IMR-90 (cell line): ENCODE data around the gene APMAP. TPM values are rescaled to one million over a fixed set of nuclear protein-coding genes. Genes with fewer than 3 reads are reported as not detected.

Experiments
- ATAC-seq: fragments of 200-7000 bp; cut with Tn5 transposase; 2 replicates; pipeline ENCODE4 v1.9.1; 2020; ENCODE audit warnings: low read depth, mild to moderate bottlenecking, moderate library complexity
- BruUV-seq: library from RNA; stranded (reverse); fragments of 400-500 nt; replicated peaks from 2 replicates; lab custom pipeline; 2021; lab: Mats Ljungman, UMichigan
- CTCF ChIA-PET: fragments of 300-600 bp; formaldehyde crosslinking; extraction: SDS; loops from one replicate; lab custom pipeline; 2021; ENCODE audit warnings: antibody characterized with exemption; lab: Yijun Ruan, JAX
- POLR2A ChIA-PET: fragments of 300-600 bp; sonication (Branson Sonifier 250); formaldehyde crosslinking; loops from one replicate; lab custom pipeline; 2022; ENCODE audit warnings: antibody characterized with exemption; ENCODE audit not compliant: unreplicated experiment; lab: Charles Lee
- DNase-seq: peaks from one replicate; pipeline ENCODE4 v3.0.0; 2013
- H2AFZ ChIP-seq: replicated peaks from 2 replicates; pipeline ENCODE3; 2013; ENCODE audit warnings: low read length, mild to moderate bottlenecking; ENCODE audit not compliant: poor library complexity
- H2AK5ac ChIP-seq: 2 replicates; pipeline ENCODE4 v1.6.1; 2013; ENCODE audit warnings: low read depth, low read length, inconsistent platforms
- H2AK9ac ChIP-seq: replicated peaks from 2 replicates; pipeline ENCODE3; 2013; ENCODE audit warnings: mild to moderate bottlenecking, low read depth, low read length, moderate library complexity; ENCODE audit not compliant: poor library complexity
- H2BK120ac ChIP-seq: 2 replicates; pipeline ENCODE4 v1.6.1; 2013; ENCODE audit warnings: low read depth, low read length, inconsistent platforms
- H2BK15ac ChIP-seq: 3 replicates; pipeline ENCODE4 v1.6.1; 2013; ENCODE audit warnings: low read depth, low read length, inconsistent platforms
- H2BK20ac ChIP-seq: 2 replicates; pipeline ENCODE4 v1.6.1; 2013; ENCODE audit warnings: low read depth, mild to moderate bottlenecking, inconsistent platforms, low read length, moderate library complexity
- H2BK5ac ChIP-seq: 2 replicates; pipeline ENCODE4 v1.6.1; 2013; ENCODE audit warnings: mild to moderate bottlenecking, low read depth, low read length, inconsistent platforms; ENCODE audit not compliant: poor library complexity, severe bottlenecking
- H3K14ac ChIP-seq: replicated peaks from 2 replicates; pipeline ENCODE4 v1.6.1; 2013; ENCODE audit warnings: low read depth, low read length, inconsistent platforms
- H3K18ac ChIP-seq: 2 replicates; pipeline ENCODE4 v1.6.1; 2013; ENCODE audit warnings: low read depth, low read length, control low read depth
- H3K23ac ChIP-seq: 2 replicates; pipeline ENCODE4 v1.6.1; 2013; ENCODE audit warnings: low read depth, low read length, inconsistent platforms
- H3K27ac ChIP-seq: 2 replicates; pipeline ENCODE4 v1.5.1; 2013; ENCODE audit warnings: mild to moderate bottlenecking, control low read depth, low read length; ENCODE audit not compliant: insufficient read depth
- H3K27me3 ChIP-seq: 2 replicates; pipeline ENCODE4 v1.6.1; 2013; ENCODE audit warnings: low read length; ENCODE audit not compliant: control insufficient read depth, insufficient read depth
- H3K36me3 ChIP-seq: 2 replicates; pipeline ENCODE4 v1.6.1; 2013; ENCODE audit warnings: low read length, mixed read lengths; ENCODE audit not compliant: control insufficient read depth, insufficient read depth
- H3K4ac ChIP-seq: 2 replicates; pipeline ENCODE4 v1.6.1; 2013; ENCODE audit warnings: low read depth, low read length, inconsistent platforms
- H3K4me1 ChIP-seq: 2 replicates; pipeline ENCODE4 v1.6.1; 2013; ENCODE audit warnings: low read length, mixed read lengths; ENCODE audit not compliant: control insufficient read depth, insufficient read depth
- H3K4me2 ChIP-seq: 2 replicates; pipeline ENCODE4 v1.6.1; 2013; ENCODE audit warnings: low read depth, mild to moderate bottlenecking, control low read depth, low read length, moderate library complexity
- H3K4me3 ChIP-seq: 2 replicates; pipeline ENCODE4 v1.5.1; 2013; ENCODE audit warnings: low read depth, mild to moderate bottlenecking, control low read depth, low read length, moderate library complexity; ENCODE audit not compliant: insufficient read depth
- H3K56ac ChIP-seq: 2 replicates; pipeline ENCODE4 v1.6.1; 2013; ENCODE audit warnings: low read length, inconsistent platforms; ENCODE audit not compliant: insufficient read depth; ENCODE audit errors: extremely low read depth
- H3K79me1 ChIP-seq, 2 experiments: 2 replicates each; pipeline ENCODE4 v1.6.1; 2013; ENCODE audit warnings: low read length in 2 of 2, inconsistent platforms in 1 of 2, low read depth in 1 of 2
- H3K9ac ChIP-seq: 2 replicates; pipeline ENCODE4 v1.6.1; 2013; ENCODE audit warnings: low read depth, low read length, control low read depth
- H3K9me1 ChIP-seq: 2 replicates; pipeline ENCODE4 v1.6.1; 2013; ENCODE audit warnings: low read length, inconsistent platforms; ENCODE audit not compliant: insufficient read depth
- H3K9me3 ChIP-seq: 2 replicates; pipeline ENCODE4 v1.6.1; 2013; ENCODE audit warnings: low read length; ENCODE audit not compliant: control insufficient read depth, insufficient read depth
- H4K20me1 ChIP-seq: 2 replicates; pipeline ENCODE4 v1.6.1; 2013; ENCODE audit warnings: low read length, inconsistent platforms; ENCODE audit not compliant: insufficient read depth
- H4K5ac ChIP-seq: 2 replicates; pipeline ENCODE4 v1.6.1; 2013; ENCODE audit warnings: mild to moderate bottlenecking, low read depth, low read length, control low read depth
- H4K8ac ChIP-seq, 2 experiments: 2 replicates each; pipeline ENCODE4 v1.6.1; 2013; ENCODE audit warnings: low read depth in 2 of 2, low read length in 2 of 2, control low read depth in 1 of 2, inconsistent platforms in 1 of 2
- H4K91ac ChIP-seq: 2 replicates; pipeline ENCODE4 v1.6.1; 2013; ENCODE audit warnings: low read depth, low read length, inconsistent platforms; ENCODE audit not compliant: insufficient read depth
- ELK1 ChIP-seq: fragments of 150-350 bp; IDR thresholded peaks from 2 replicates; pipeline ENCODE4 v1.6.1; 2016; ENCODE audit warnings: low read depth, mild to moderate bottlenecking, low read length, moderate library complexity, borderline replicate concordance
- MAZ ChIP-seq: IDR thresholded peaks from 2 replicates; pipeline ENCODE4 v1.6.1; 2012; ENCODE audit warnings: low read depth, mild to moderate bottlenecking, low read length, improper control_type of control experiment, moderate library complexity, borderline replicate concordance
- NFE2L2 ChIP-seq: fragments of 150-350 bp; IDR thresholded peaks from 2 replicates; pipeline ENCODE4 v1.6.1; 2016; ENCODE audit warnings: low read depth, mild to moderate bottlenecking, low read length
- RAD21 ChIP-seq: IDR thresholded peaks from 2 replicates; pipeline ENCODE4 v1.6.1; 2012; ENCODE audit warnings: low read length, improper control_type of control experiment
- SMC3 ChIP-seq: fragments of 150-350 bp; IDR thresholded peaks from 2 replicates; pipeline ENCODE4 v1.6.1; 2016; ENCODE audit warnings: low read depth, mild to moderate bottlenecking, antibody characterized with exemption, low read length, moderate library complexity
- WGBS, 2 experiments: methylation state at CpG; one replicate each; pipeline versions ENCODE4 v1.1.5 to v1.1.7; 2013; ENCODE audit warnings: missing lambda C conversion rate in 2 of 2; ENCODE audit not compliant: insufficient read length in 1 of 2; ENCODE audit errors: extremely low coverage in 2 of 2; 5-methylcytosine and 5-hydroxymethylcytosine counted together
- dilution Hi-C: fragments of 300-500 bp; cut with HindIII; formaldehyde crosslinking; loops from one replicate; pipeline ENCODE4 v1.14.3; 2018; ENCODE audit warnings: low sequenced_read_pairs; ENCODE audit not compliant: unreplicated experiment
- in situ Hi-C: fragments of 300-500 bp; cut with MboI; formaldehyde crosslinking; loops from 3 replicates; pipeline ENCODE4 v1.14.3; 2019; ENCODE audit warnings: low sequenced_read_pairs, inconsistent platforms, mixed read lengths
- intact Hi-C: fragments of 100-400 bp; cut with micrococcal nuclease; formaldehyde crosslinking; loops from 2 replicates; pipeline ENCODE4 v1.10.0; 2022
- polyA plus RNA-seq, 3 experiments: library from polyadenylated mRNA; depleted of rRNA; stranded (reverse); fragments of >200 nt; gene quantifications; 2 replicates each; pipeline ENCODE4 v1.2.3, GENCODE V29; 2012; ENCODE audit warnings: low replicate concordance in 1 of 3
- total RNA-seq: library from RNA; depleted of rRNA; stranded (reverse); fragments of >200 nt; gene quantifications from 2 replicates; pipeline ENCODE4 v1.2.3, GENCODE V29; 2012

The APMAP gene
- total and polyA plus RNA-seq, 2 of the 4 experiments (the other 2 are of a cell fraction): 67.2 to 88.8 TPM

- intact Hi-C loops: no loop called here
- in situ Hi-C loops: no loop called here
- Histone ChIP-seq H2AK9ac (no peak overlapping the region), H3K4me1 (no peaks in the 10 kb centered on the region), H3K9me1 (no peaks in the 10 kb centered on the region; the same call in 1 of the 2 replicates), H3K4ac (no peak overlapping the region), H3K23ac (no peak overlapping the region), H2BK120ac (no peak overlapping the region), H3K9me3 (no peaks in the 10 kb centered on the region), H3K4me2 (no peak overlapping the region), H2BK20ac (no peak overlapping the region), H3K9ac (no peak overlapping the region), H3K4me3 (no peak overlapping the region), H4K20me1 (no peaks in the 10 kb centered on the region), H4K8ac (no peak overlapping the region), H3K18ac (no peak overlapping the region), H2BK5ac (no peak overlapping the region), H3K27ac (no peak overlapping the region), H2AK5ac (no peak overlapping the region), H4K91ac (no peak overlapping the region), H3K36me3 (no peaks in the 10 kb centered on the region), H3K27me3 (peaks cover 2% of the 10 kb centered on the region), H3K56ac (no peak overlapping the region), H2AFZ (no peak overlapping the region), H3K14ac (no peak overlapping the region), H2BK15ac (no peak overlapping the region), H4K5ac (no peak overlapping the region), H3K79me1 (no peaks in the 10 kb centered on the region)
- ATAC-seq: no peak
- ChIA-PET CTCF (no interaction called here), POLR2A (no interaction called here)
- no CpG with 5 or more reads among the region's 1 CpG for WGBS, 2 experiments
- BruUV-seq: no TSS peak
- no peak for DNase-seq
- TF ChIP-seq SMC3 (no peak), MAZ (no peak), ELK1 (no peak), NFE2L2 (no peak), RAD21 (no peak)
- dilution Hi-C loops: no loop called here
Observed at GRCh38 chr20:24937579-24937978, 55.0 kb downstream of the APMAP start.
